Kidney tubule cell (primary cell): ENCODE results near the gene NRDE2.
"Not testable (repeated sequence)": the region's sequence is repeated elsewhere in the genome, so short reads cannot be mapped to it uniquely, and the experiment has no call there.

Experiments used
- DNase-seq: peaks from one replicate; pipeline ENCODE4 v3.0.0-alpha.2; 2018; ENCODE audit warnings: low spot score

Gene NRDE2

GRCh38 chr14:90266441-90267154 lies 65.1 kb downstream of the NRDE2 start:
- no peak for DNase-seq

- no peak for DNase-seq
Measured at GRCh38 chr14:90263748-90264449, 67.8 kb downstream of the NRDE2 start.

- peak; percentile 93 for DNase-seq
Measured at GRCh38 chr14:90256354-90257131, 75.2 kb downstream of the NRDE2 start, which contains the start of gene PSMC1. Gene PSMC1 (plus strand): TSS chr14:90256553. CDS start chr14:90256598, 45 bp downstream.

- DNase-seq = peak; percentile 22
Measured at GRCh38 chr14:90255871-90256270, 75.9 kb downstream of the NRDE2 start.

- DNase-seq = no peak
Measured at GRCh38 chr14:90253826-90254225, 77.9 kb downstream of the NRDE2 start.

GRCh38 chr14:90248594-90248993 lies 83.1 kb downstream of the NRDE2 start:
- DNase-seq = no peak

- DNase-seq = not testable (repeated sequence)
Measured at GRCh38 chr14:90247441-90247840, 84.3 kb downstream of the NRDE2 start.

GRCh38 chr14:90246936-90247335 lies 84.8 kb downstream of the NRDE2 start:
- DNase-seq = no peak

- no peak for DNase-seq
Measured at GRCh38 chr14:90242444-90242843, 89.3 kb downstream of the NRDE2 start.

- DNase-seq = no peak
Measured at GRCh38 chr14:90239139-90239538, 92.6 kb downstream of the NRDE2 start.

GRCh38 chr14:90235179-90235976 lies 96.4 kb downstream of the NRDE2 start:
- peak; percentile 72 for DNase-seq

- not testable (repeated sequence) for DNase-seq
Measured at GRCh38 chr14:90229942-90230341, 101.8 kb downstream of the NRDE2 start.

- DNase-seq = no peak
Measured at GRCh38 chr14:90228478-90228877, 103.3 kb downstream of the NRDE2 start.
